Suprapubic skin (tissue), 4 donors: ENCODE measurements around the gene PODXL.

Source experiments
- CTCF ChIP-seq, 2 donors: fragments of 200-600 bp in 1 of 2; fragments of 450-650 bp in 1 of 2; sonication (generic) in 1 of 2; IDR thresholded peaks; one replicate each; pipeline ENCODE4 v1.5.1; 2016 to 2019; ENCODE audit warnings: antibody characterized with exemption in 2 of 2, mild to moderate bottlenecking in 1 of 2, moderate library complexity in 1 of 2
- EP300 ChIP-seq: sonication (generic); formaldehyde crosslinking; IDR thresholded peaks from one replicate; pipeline ENCODE4 v1.6.1; 2017; ENCODE audit warnings: antibody characterized with exemption
- POLR2A ChIP-seq, 2 donors: fragments of 450-650 bp; IDR thresholded peaks; one replicate each; pipeline ENCODE4 v1.6.1; 2017; ENCODE audit warnings: antibody characterized with exemption in 2 of 2, mild to moderate bottlenecking in 2 of 2, moderate library complexity in 2 of 2
- POLR2AphosphoS5 ChIP-seq, 3 donors: sonication (generic); formaldehyde crosslinking; IDR thresholded peaks; one replicate each; pipeline ENCODE4 v1.6.1; 2017; ENCODE audit warnings: antibody characterized with exemption in 3 of 3

- no peak for TF ChIP-seq CTCF (IDR thresholded peaks at IDR 0.05)
- no peak for TF ChIP-seq POLR2A (IDR thresholded peaks at IDR 0.05)
- no peak for TF ChIP-seq EP300
- no peak for TF ChIP-seq POLR2AphosphoS5 (IDR thresholded peaks at IDR 0.05)
Measured at GRCh38 chr7:131537571-131537978, 18.9 kb downstream of the PODXL start.
